Testis (tissue), 3 donors: ENCODE measurements around the gene ABI3BP. TPM values are rescaled to one million over a fixed set of nuclear protein-coding genes. Genes with fewer than 3 reads are reported as not detected.

Experiments
- DNase-seq: peaks from one replicate; pipeline ENCODE4 v3.0.0-alpha.2; 2019
- H3K27ac ChIP-seq, 2 donors: fragments of 200-600 bp; sonication (generic); one replicate each; pipeline ENCODE4 v1.5.1; 2019
- H3K27me3 ChIP-seq: fragments of 200-600 bp; sonication (generic); one replicate; pipeline ENCODE4 v1.5.1; 2019
- H3K36me3 ChIP-seq: fragments of 200-600 bp; sonication (generic); one replicate; pipeline ENCODE4 v1.5.1; 2017; ENCODE audit warnings: low read depth; ENCODE audit errors: missing control alignments
- H3K4me1 ChIP-seq: fragments of 200-600 bp; sonication (generic); one replicate; pipeline ENCODE4 v1.5.1; 2019
- H3K4me3 ChIP-seq, 2 donors: fragments of 200-600 bp; sonication (generic); one replicate each; pipeline ENCODE4 v1.5.1; 2017 to 2019
- H3K9me3 ChIP-seq: fragments of 200-600 bp; sonication (generic); one replicate; pipeline ENCODE4 v1.5.1; 2017
- CTCF ChIP-seq, 3 experiments: fragments of 450-650 bp in 2 of 3; fragments of 200-600 bp in 1 of 3; sonication (generic) in 1 of 3; IDR thresholded peaks; one replicate each; pipeline ENCODE4 v1.5.1; 2016 to 2019; ENCODE audit warnings: antibody characterized with exemption in 3 of 3, mild to moderate bottlenecking in 2 of 3, moderate library complexity in 1 of 3
- POLR2A ChIP-seq: fragments of 450-650 bp; IDR thresholded peaks from one replicate; pipeline ENCODE4 v1.6.1; 2017; ENCODE audit warnings: antibody characterized with exemption, mild to moderate bottlenecking, moderate library complexity
- WGBS, 2 donors: methylation state at CpG; one replicate each; pipeline ENCODE4 v1.1.5; 2018; 5-methylcytosine and 5-hydroxymethylcytosine counted together
- intact Hi-C: fragments of 100-400 bp; cut with DNase I; formaldehyde crosslinking; loops from one replicate; pipeline ENCODE4 v1.15.1; 2023; ENCODE audit warnings: low total_unique reads
- polyA plus RNA-seq: library from polyadenylated mRNA; stranded (reverse); fragments of 350-450 nt; fragmentation: Illumina TruSeq; extraction: RNeasy Lipid Tissue Mini Kit (QIAGEN cat#74804); gene quantifications from one replicate; pipeline ENCODE4 v1.2.3, GENCODE V29; 2014; ENCODE audit warnings: low read depth, low replicate concordance; ENCODE audit not compliant: insufficient read depth
- total RNA-seq, 2 donors: library from RNA; depleted of rRNA; stranded (reverse); fragments of >200 nt; gene quantifications; one replicate each; pipeline ENCODE4 v1.2.3, GENCODE V29; 2016

ABI3BP gene
- total and polyA plus RNA-seq, 3 donors from 2014 or later = 8.7 to 58.2 (median 25.0) TPM

- H3K4me3 ChIP-seq = no peak overlapping the region
Observed at GRCh38 chr3:100981164-100981911, 11.9 kb downstream of the ABI3BP start.

GRCh38 chr3:100978011-100978659 is 15.1 kb downstream of the ABI3BP start:
- H3K27ac ChIP-seq = no peak overlapping the region
- TF ChIP-seq POLR2A (no peak), CTCF (IDR thresholded peaks at IDR 0.05) (no peak)

More at GRCh38 chr3:100981164-100981911, 11.9 kb downstream of the ABI3BP start:
- no peak for TF ChIP-seq CTCF (IDR thresholded peaks at IDR 0.05)
- no peak for TF ChIP-seq POLR2A
- Histone ChIP-seq H3K4me1 (no peaks in the 10 kb centered on the region), H3K36me3 (no peaks in the 10 kb centered on the region), H3K9me3 (no peaks in the 10 kb centered on the region), H3K27ac (peak overlapping the region in 1 of 2 donors; percentile 72), H3K27me3 (no peaks in the 10 kb centered on the region)
- no peak for DNase-seq
- intact Hi-C loops = no loop called here
- 63 to 65% methylated on average over 3 of the region's 3 CpGs for WGBS, 2 donors

GRCh38 chr3:100976611-100977010 is 16.6 kb downstream of the ABI3BP start:
- no peak for DNase-seq
- Histone ChIP-seq H3K9me3 (no peaks in the 10 kb centered on the region), H3K36me3 (no peaks in the 10 kb centered on the region), H3K4me3 (no peak overlapping the region), H3K27me3 (no peaks in the 10 kb centered on the region), H3K4me1 (no peaks in the 10 kb centered on the region), H3K27ac (no peak overlapping the region)
- intact Hi-C loops = no loop called here
- TF ChIP-seq CTCF (IDR thresholded peaks at IDR 0.05) = no peak
- TF ChIP-seq POLR2A = no peak
- 52 to 71% methylated on average over 3 of the region's 3 CpGs for WGBS, 2 donors

More at GRCh38 chr3:100978011-100978659, 15.1 kb downstream of the ABI3BP start:
- no peaks in the 10 kb centered on the region for H3K27me3 ChIP-seq
- H3K9me3 ChIP-seq = no peaks in the 10 kb centered on the region
- no peak overlapping the region for H3K4me3 ChIP-seq
- intact Hi-C loops = no loop called here
- no peak for DNase-seq
- whole genome bisulfite sequencing, 2 donors = 93 to 94% methylated on average over 1 of the region's 1 CpG
- H3K36me3 ChIP-seq = no peaks in the 10 kb centered on the region
- no peaks in the 10 kb centered on the region for H3K4me1 ChIP-seq

- H3K27ac ChIP-seq = no peak overlapping the region
- H3K4me3 ChIP-seq = no peak overlapping the region
- no peaks in the 10 kb centered on the region for H3K27me3 ChIP-seq
- intact Hi-C loops = no loop called here
- 65 to 75% methylated on average over 2 of the region's 2 CpGs for WGBS, 2 donors
- H3K36me3 ChIP-seq = no peaks in the 10 kb centered on the region
- no peak for DNase-seq
- TF ChIP-seq POLR2A (no peak), CTCF (IDR thresholded peaks at IDR 0.05) (no peak)
- H3K4me1 ChIP-seq = no peaks in the 10 kb centered on the region
- H3K9me3 ChIP-seq = no peaks in the 10 kb centered on the region
Observed at GRCh38 chr3:100975714-100976113, 17.5 kb downstream of the ABI3BP start.
